Retinal pigment epithelial cell (primary cell): ENCODE results near the gene RSAD2.
A peak's percentile ranks its signal among the peaks of the same experiment; 100 is the strongest.

Experiments used
- DNase-seq: peaks from one replicate; pipeline ENCODE4 v3.0.0-alpha.2; 2010; ENCODE audit warnings: low read depth
- H3K4me3 ChIP-seq: 2 replicates; pipeline ENCODE4 v1.5.1; 2011; ENCODE audit warnings: mild to moderate bottlenecking, low read length, control low read depth, moderate library complexity
- CTCF ChIP-seq: conservative IDR thresholded peaks from 2 replicates; pipeline ENCODE4 v1.5.1; 2011; ENCODE audit warnings: low read depth, low read length, control low read depth, inconsistent platforms

The RSAD2 gene

GRCh38 chr2:6864231-6864754, 13.3 kb upstream of the RSAD2 start:
- no peak overlapping the region for H3K4me3 ChIP-seq
- TF ChIP-seq CTCF, result no peak
- no peak for DNase-seq

GRCh38 chr2:6864923-6865345, 12.6 kb upstream of the RSAD2 start:
- TF ChIP-seq CTCF, result no peak
- peak overlapping the region; percentile 18 for H3K4me3 ChIP-seq
- DNase-seq, result no peak

- TF ChIP-seq CTCF, result no peak
- H3K4me3 ChIP-seq, result peak within 1 kb of the TSS; percentile 59
- DNase-seq, result no peak
These were observed 12.0 kb upstream of the RSAD2 start, which contains the start of gene CMPK2 for GRCh38 chr2:6865346-6866274. TSS of gene CMPK2 (minus strand) at chr2:6865907. CDS start at chr2:6865696, 211 bp downstream.

GRCh38 chr2:6866275-6866671, 11.3 kb upstream of the RSAD2 start:
- peak; percentile 76 for TF ChIP-seq CTCF
- peak; percentile 20 for DNase-seq
- peak overlapping the region; percentile 59 for H3K4me3 ChIP-seq

- DNase-seq, result no peak
- no peak for TF ChIP-seq CTCF
- H3K4me3 ChIP-seq, result no peak overlapping the region
These were observed 10.6 kb upstream of the RSAD2 start for GRCh38 chr2:6866982-6867381.

- no peak for DNase-seq
- no peak for TF ChIP-seq CTCF
- H3K4me3 ChIP-seq, result no peak overlapping the region
These were observed 5.2 kb upstream of the RSAD2 start for GRCh38 chr2:6872394-6872793.
